Measurements from ENCODE around the gene NDFIP1.

DNA sequence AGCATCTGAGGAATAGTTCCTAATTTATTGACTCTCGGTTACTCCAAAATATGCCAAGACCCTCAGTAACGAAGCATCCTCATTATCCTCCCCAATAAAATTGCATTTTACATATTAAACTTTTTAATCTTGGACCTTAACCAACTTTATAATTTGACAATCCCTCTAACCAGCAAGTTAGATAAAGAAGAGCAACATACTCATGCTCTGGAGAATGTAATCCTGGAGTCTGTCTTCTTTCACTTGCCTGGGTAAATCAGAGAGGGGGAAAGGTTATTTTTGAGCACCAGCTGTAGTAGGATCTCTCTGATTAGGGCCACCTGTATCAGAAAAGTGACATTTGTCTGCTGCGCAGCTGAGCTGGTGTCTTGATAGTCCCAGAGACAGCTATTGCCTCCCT is 59.8 kb downstream of the NDFIP1 start:
- TF ChIP-seq EP300 (IDR thresholded peaks at IDR 0.05), result no peak
- TF ChIP-seq, protein P1, sequence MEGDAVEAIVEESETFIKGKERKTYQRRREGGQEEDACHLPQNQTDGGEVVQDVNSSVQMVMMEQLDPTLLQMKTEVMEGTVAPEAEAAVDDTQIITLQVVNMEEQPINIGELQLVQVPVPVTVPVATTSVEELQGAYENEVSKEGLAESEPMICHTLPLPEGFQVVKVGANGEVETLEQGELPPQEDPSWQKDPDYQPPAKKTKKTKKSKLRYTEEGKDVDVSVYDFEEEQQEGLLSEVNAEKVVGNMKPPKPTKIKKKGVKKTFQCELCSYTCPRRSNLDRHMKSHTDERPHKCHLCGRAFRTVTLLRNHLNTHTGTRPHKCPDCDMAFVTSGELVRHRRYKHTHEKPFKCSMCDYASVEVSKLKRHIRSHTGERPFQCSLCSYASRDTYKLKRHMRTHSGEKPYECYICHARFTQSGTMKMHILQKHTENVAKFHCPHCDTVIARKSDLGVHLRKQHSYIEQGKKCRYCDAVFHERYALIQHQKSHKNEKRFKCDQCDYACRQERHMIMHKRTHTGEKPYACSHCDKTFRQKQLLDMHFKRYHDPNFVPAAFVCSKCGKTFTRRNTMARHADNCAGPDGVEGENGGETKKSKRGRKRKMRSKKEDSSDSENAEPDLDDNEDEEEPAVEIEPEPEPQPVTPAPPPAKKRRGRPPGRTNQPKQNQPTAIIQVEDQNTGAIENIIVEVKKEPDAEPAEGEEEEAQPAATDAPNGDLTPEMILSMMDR (IDR thresholded peaks at IDR 0.05), result no peak
